ENCODE results near the gene CDC20B.

GRCh38 chr5:55146543-55147151 is 26.3 kb downstream of the CDC20B start:
- TF ChIP-seq POLR2A (IDR thresholded peaks at IDR 0.05; ENCODE audit: low read length) (no peak), GATA1 (IDR thresholded peaks at IDR 0.05; ENCODE audit: low read depth, low read length) (no peak)
